H9 (cell line): Measurements from ENCODE around the gene PHTF2. TPM values are rescaled to one million over a fixed set of nuclear protein-coding genes. Genes with fewer than 3 reads are reported as not detected.

Experiments
- DNase-seq: peaks from one replicate; pipeline ENCODE4 v3.0.0-alpha.2; 2017
- H2AFZ ChIP-seq: one replicate; pipeline ENCODE4 v1.6.1; 2013; ENCODE audit warnings: mild to moderate bottlenecking, low read length, control low read depth, moderate library complexity
- H2AK5ac ChIP-seq: 2 replicates; pipeline ENCODE4 v1.6.1; 2013; ENCODE audit warnings: low read length, control low read depth, mixed read lengths; ENCODE audit not compliant: insufficient read length
- H2BK120ac ChIP-seq: one replicate; pipeline ENCODE4 v1.6.1; 2013; ENCODE audit warnings: low read depth, mild to moderate bottlenecking, low read length, control low read depth, inconsistent platforms; ENCODE audit not compliant: poor library complexity, severe bottlenecking
- H2BK12ac ChIP-seq: 2 replicates; pipeline ENCODE4 v1.6.1; 2013; ENCODE audit warnings: low read length, control low read depth, mixed read lengths, low read depth; ENCODE audit not compliant: insufficient read length
- H2BK15ac ChIP-seq: 2 replicates; pipeline ENCODE4 v1.6.1; 2013; ENCODE audit warnings: low read depth, low read length, control low read depth
- H2BK20ac ChIP-seq: one replicate; pipeline ENCODE4 v1.6.1; 2013; ENCODE audit warnings: low read depth, mild to moderate bottlenecking, low read length, control low read depth, inconsistent platforms; ENCODE audit not compliant: poor library complexity, severe bottlenecking
- H2BK5ac ChIP-seq: 2 replicates; pipeline ENCODE4 v1.6.1; 2013; ENCODE audit warnings: low read length, control low read depth, mixed read lengths; ENCODE audit not compliant: insufficient read length
- H3K14ac ChIP-seq: 2 replicates; pipeline ENCODE4 v1.6.1; 2013; ENCODE audit warnings: low read length, control low read depth; ENCODE audit not compliant: insufficient read depth
- H3K18ac ChIP-seq: 2 replicates; pipeline ENCODE4 v1.6.1; 2013; ENCODE audit warnings: low read depth, mild to moderate bottlenecking, mixed read lengths, low read length, control low read depth; ENCODE audit not compliant: insufficient read length
- H3K23ac ChIP-seq: 2 replicates; pipeline ENCODE4 v1.6.1; 2013; ENCODE audit warnings: low read length, control low read depth, mixed read lengths, low read depth; ENCODE audit not compliant: insufficient read length
- H3K23me2 ChIP-seq: 2 replicates; pipeline ENCODE4 v1.6.1; 2013; ENCODE audit warnings: low read depth, mild to moderate bottlenecking, mixed read lengths, low read length, control low read depth; ENCODE audit not compliant: insufficient read length, poor library complexity, severe bottlenecking
- H3K27ac ChIP-seq: 2 replicates; pipeline ENCODE4 v1.5.1; 2013; ENCODE audit warnings: low read length, control low read depth, mixed read lengths, low read depth; ENCODE audit not compliant: insufficient read length
- H3K27me3 ChIP-seq: 2 replicates; pipeline ENCODE4 v1.6.1; 2013; ENCODE audit warnings: low read length, control low read depth, inconsistent platforms; ENCODE audit not compliant: insufficient read depth
- H3K4ac ChIP-seq: 2 replicates; pipeline ENCODE4 v1.6.1; 2013; ENCODE audit warnings: low read depth, mild to moderate bottlenecking, control low read depth, inconsistent platforms, low read length, moderate library complexity
- H3K4me1 ChIP-seq: 2 replicates; pipeline ENCODE4 v1.6.1; 2013; ENCODE audit warnings: low read length, control low read depth, inconsistent platforms; ENCODE audit not compliant: insufficient read depth
- H3K4me2 ChIP-seq: 2 replicates; pipeline ENCODE4 v1.6.1; 2013; ENCODE audit warnings: low read length, control low read depth, mixed read lengths; ENCODE audit not compliant: insufficient read length, insufficient read depth
- H3K56ac ChIP-seq: 2 replicates; pipeline ENCODE4 v1.6.1; 2013; ENCODE audit warnings: low read depth, mild to moderate bottlenecking, mixed read lengths, low read length, control low read depth; ENCODE audit not compliant: insufficient read length
- H3K79me1 ChIP-seq: 2 replicates; pipeline ENCODE4 v1.6.1; 2013; ENCODE audit warnings: low read depth, mild to moderate bottlenecking, moderate library complexity, low read length, control low read depth, inconsistent platforms; ENCODE audit not compliant: insufficient read depth, poor library complexity, severe bottlenecking
- H3K79me2 ChIP-seq: 2 replicates; pipeline ENCODE4 v1.6.1; 2013; ENCODE audit warnings: low read length, control low read depth, inconsistent platforms; ENCODE audit not compliant: insufficient read depth
- H3K9ac ChIP-seq: 2 replicates; pipeline ENCODE4 v1.6.1; 2013; ENCODE audit warnings: low read length, control low read depth, mixed read lengths; ENCODE audit not compliant: insufficient read length; ENCODE audit errors: extremely low read depth
- H3K9me3 ChIP-seq: one replicate; pipeline ENCODE4 v1.6.1; 2013; ENCODE audit warnings: low read depth, low read length, inconsistent platforms; ENCODE audit not compliant: control insufficient read depth
- H3T11ph ChIP-seq: one replicate; pipeline ENCODE4 v1.6.1; 2013; ENCODE audit warnings: mild to moderate bottlenecking, low read length, control low read depth, inconsistent platforms
- H4K20me1 ChIP-seq: one replicate; pipeline ENCODE4 v1.6.1; 2013; ENCODE audit not compliant: control insufficient read depth, insufficient read length, insufficient read depth
- H4K5ac ChIP-seq: 2 replicates; pipeline ENCODE4 v1.6.1; 2013; ENCODE audit warnings: low read depth, mild to moderate bottlenecking, mixed read lengths, low read length, control low read depth; ENCODE audit not compliant: insufficient read length
- H4K8ac ChIP-seq: replicated peaks from 2 replicates; pipeline ENCODE4 v1.6.1; 2013; ENCODE audit warnings: low read length, control low read depth, mixed read lengths, low read depth; ENCODE audit not compliant: insufficient read length
- H4K91ac ChIP-seq: 2 replicates; pipeline ENCODE4 v1.6.1; 2013; ENCODE audit warnings: low read depth, mild to moderate bottlenecking, moderate library complexity, mixed read lengths, low read length, control low read depth; ENCODE audit not compliant: insufficient read length
- H3K27ac Mint-ChIP-seq, 3 experiments: 2 replicates in 2 of 3; 3 replicates in 1 of 3; pipeline ENCODE4 v1.8.0; 2020 to 2021; ENCODE audit warnings: mixed read lengths in 3 of 3, mild to moderate bottlenecking in 1 of 3, moderate library complexity in 1 of 3
- H3K27me3 Mint-ChIP-seq: 2 replicates; pipeline ENCODE4 v1.8.0; 2021; ENCODE audit warnings: low read depth, mild to moderate bottlenecking, moderate library complexity, mixed read lengths
- H3K36me3 Mint-ChIP-seq, 3 experiments: 2 replicates in 2 of 3; 3 replicates in 1 of 3; pipeline ENCODE4 v1.8.0; 2020 to 2021; ENCODE audit warnings: low read depth in 3 of 3, mixed read lengths in 3 of 3; ENCODE audit not compliant: insufficient read depth in 1 of 3
- H3K4me1 Mint-ChIP-seq, 2 experiments: 2 replicates each; pipeline ENCODE4 v1.8.0; 2020; ENCODE audit warnings: mixed read lengths in 2 of 2
- H3K4me3 Mint-ChIP-seq, 2 experiments: 2 replicates in 1 of 2; 3 replicates in 1 of 2; pipeline ENCODE4 v1.8.0; 2020 to 2021; ENCODE audit warnings: mild to moderate bottlenecking in 2 of 2, mixed read lengths in 2 of 2, moderate library complexity in 1 of 2
- H3K9me3 Mint-ChIP-seq, 2 experiments: 2 replicates in 1 of 2; 3 replicates in 1 of 2; pipeline ENCODE4 v1.8.0; 2020; ENCODE audit warnings: mild to moderate bottlenecking in 2 of 2, mixed read lengths in 2 of 2, moderate library complexity in 1 of 2
- WGBS: extraction: QIAGEN DNeasy Blood & Tissue Kit; methylation state at CpG from one replicate; pipeline ENCODE4 v1.1.7; 2013; ENCODE audit warnings: missing lambda C conversion rate, low lambda C conversion rate, mixed read lengths; ENCODE audit not compliant: insufficient read length; ENCODE audit errors: extremely low coverage; 5-methylcytosine and 5-hydroxymethylcytosine counted together
- total RNA-seq: library from RNA; stranded (reverse); gene quantifications from 2 replicates; pipeline ENCODE4 v1.2.1, GENCODE V29; 2021
- TF ChIP-seq, protein P1 (sequence below): fragments of 200-600 bp; sonication (generic); conservative IDR thresholded peaks from 3 replicates; pipeline ENCODE4 v1.8.0; 2021; ENCODE audit warnings: antibody characterized with exemption, mild to moderate bottlenecking

Gene PHTF2
- total RNA-seq, 1 experiment from 2014 or later = 16.2 TPM

DNA sequence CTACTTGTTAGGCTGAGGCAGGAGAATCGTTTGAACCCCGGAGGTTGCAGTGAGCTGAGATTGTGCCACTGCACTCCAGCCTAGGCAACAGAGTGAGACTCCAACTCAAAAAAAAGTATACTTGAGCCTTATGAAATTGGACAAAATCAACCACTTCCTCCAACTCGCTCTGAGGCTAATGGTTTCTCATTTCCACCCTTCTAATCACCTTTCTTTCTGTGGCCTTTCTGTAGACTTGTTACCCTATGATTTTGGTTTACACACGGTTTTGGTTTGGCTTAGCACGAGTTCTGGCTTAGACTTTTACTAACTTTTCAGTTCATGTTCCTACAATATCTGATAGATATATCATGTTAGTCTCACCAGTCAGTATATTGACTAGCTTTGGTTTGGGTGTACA, 152.0 kb downstream of the PHTF2 start:
- H3K27me3 Mint-ChIP-seq = no peaks in the 10 kb centered on the region
- no peaks in the 10 kb centered on the region for H3K27me3 ChIP-seq
- no peak overlapping the region for H3T11ph ChIP-seq
- no peaks in the 10 kb centered on the region for H4K20me1 ChIP-seq
- no peak overlapping the region for H3K56ac ChIP-seq
- no peaks in the 10 kb centered on the region for H3K9me3 Mint-ChIP-seq
- H4K91ac ChIP-seq = no peak overlapping the region
- H2BK15ac ChIP-seq = no peak overlapping the region
- H4K5ac ChIP-seq = no peak overlapping the region
- H3K27ac ChIP-seq = no peak overlapping the region
- H3K18ac ChIP-seq = no peak overlapping the region
- no peaks in the 10 kb centered on the region for H3K4me1 Mint-ChIP-seq
- H2AFZ ChIP-seq = no peak overlapping the region
- no peak overlapping the region for H3K4me2 ChIP-seq
- no peak overlapping the region for H2AK5ac ChIP-seq
- H3K4me1 ChIP-seq = no peaks in the 10 kb centered on the region
- H3K4me3 Mint-ChIP-seq = no peak overlapping the region
- no peaks in the 10 kb centered on the region for H3K79me1 ChIP-seq
- H3K36me3 Mint-ChIP-seq = no peaks in the 10 kb centered on the region
- no peaks in the 10 kb centered on the region for H3K79me2 ChIP-seq
- no CpG with 5 or more reads among the region's 5 CpGs for WGBS
- no peak overlapping the region for H3K23ac ChIP-seq
- no peak overlapping the region for H4K8ac ChIP-seq
- no peak overlapping the region for H2BK120ac ChIP-seq
- TF ChIP-seq, protein P1, sequence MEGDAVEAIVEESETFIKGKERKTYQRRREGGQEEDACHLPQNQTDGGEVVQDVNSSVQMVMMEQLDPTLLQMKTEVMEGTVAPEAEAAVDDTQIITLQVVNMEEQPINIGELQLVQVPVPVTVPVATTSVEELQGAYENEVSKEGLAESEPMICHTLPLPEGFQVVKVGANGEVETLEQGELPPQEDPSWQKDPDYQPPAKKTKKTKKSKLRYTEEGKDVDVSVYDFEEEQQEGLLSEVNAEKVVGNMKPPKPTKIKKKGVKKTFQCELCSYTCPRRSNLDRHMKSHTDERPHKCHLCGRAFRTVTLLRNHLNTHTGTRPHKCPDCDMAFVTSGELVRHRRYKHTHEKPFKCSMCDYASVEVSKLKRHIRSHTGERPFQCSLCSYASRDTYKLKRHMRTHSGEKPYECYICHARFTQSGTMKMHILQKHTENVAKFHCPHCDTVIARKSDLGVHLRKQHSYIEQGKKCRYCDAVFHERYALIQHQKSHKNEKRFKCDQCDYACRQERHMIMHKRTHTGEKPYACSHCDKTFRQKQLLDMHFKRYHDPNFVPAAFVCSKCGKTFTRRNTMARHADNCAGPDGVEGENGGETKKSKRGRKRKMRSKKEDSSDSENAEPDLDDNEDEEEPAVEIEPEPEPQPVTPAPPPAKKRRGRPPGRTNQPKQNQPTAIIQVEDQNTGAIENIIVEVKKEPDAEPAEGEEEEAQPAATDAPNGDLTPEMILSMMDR = no peak
- no peak overlapping the region for H3K14ac ChIP-seq
- DNase-seq = no peak
- no peak overlapping the region for H3K27ac Mint-ChIP-seq
- no peak overlapping the region for H3K9ac ChIP-seq
- H3K9me3 ChIP-seq = no peaks in the 10 kb centered on the region
- no peak overlapping the region for H2BK20ac ChIP-seq
- H3K4ac ChIP-seq = no peak overlapping the region
- H2BK12ac ChIP-seq = no peak overlapping the region
- no peak overlapping the region for H2BK5ac ChIP-seq
- no peaks in the 10 kb centered on the region for H3K23me2 ChIP-seq
